WI38 (cell line): ENCODE results near the gene CHST12.

ENCODE experiments used
- H3K4me3 ChIP-seq: 2 replicates; pipeline ENCODE4 v1.5.1; 2011; ENCODE audit warnings: low read depth, mild to moderate bottlenecking, control low read depth, low read length
- CTCF ChIP-seq: IDR thresholded peaks from 2 replicates; pipeline ENCODE4 v1.5.1; 2012; ENCODE audit warnings: low read depth, mild to moderate bottlenecking, control low read depth, low read length

Gene CHST12

GRCh38 chr7:2478399-2478785 lies 75.0 kb downstream of the CHST12 start:
- no peak for TF ChIP-seq CTCF
- H3K4me3 ChIP-seq: no peak overlapping the region

DNA sequence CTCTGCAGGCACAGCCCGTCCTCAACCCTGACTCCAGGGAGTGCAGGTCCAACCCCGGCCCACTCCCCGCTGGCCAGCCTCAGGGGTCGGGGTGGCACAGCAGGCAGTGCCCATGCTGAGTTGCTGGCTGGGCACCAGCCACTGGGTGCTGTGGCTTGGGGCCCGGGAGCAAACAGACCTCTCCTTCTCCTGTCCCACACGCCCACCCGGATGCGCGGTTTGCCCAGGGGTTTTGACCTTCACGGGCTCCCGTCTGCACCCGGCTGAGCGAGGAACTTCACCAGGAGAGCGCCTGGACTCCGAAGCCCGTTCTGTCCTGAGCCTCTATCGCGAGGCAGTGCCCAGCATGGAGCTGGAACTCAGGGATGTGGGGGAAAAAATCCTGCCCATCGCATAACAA lies 75.4 kb downstream of the CHST12 start:
- no peak overlapping the region for H3K4me3 ChIP-seq
- TF ChIP-seq CTCF: no peak

GRCh38 chr7:2479276-2480069 lies 76.1 kb downstream of the CHST12 start:
- H3K4me3 ChIP-seq: no peak overlapping the region
- no peak for TF ChIP-seq CTCF

DNA sequence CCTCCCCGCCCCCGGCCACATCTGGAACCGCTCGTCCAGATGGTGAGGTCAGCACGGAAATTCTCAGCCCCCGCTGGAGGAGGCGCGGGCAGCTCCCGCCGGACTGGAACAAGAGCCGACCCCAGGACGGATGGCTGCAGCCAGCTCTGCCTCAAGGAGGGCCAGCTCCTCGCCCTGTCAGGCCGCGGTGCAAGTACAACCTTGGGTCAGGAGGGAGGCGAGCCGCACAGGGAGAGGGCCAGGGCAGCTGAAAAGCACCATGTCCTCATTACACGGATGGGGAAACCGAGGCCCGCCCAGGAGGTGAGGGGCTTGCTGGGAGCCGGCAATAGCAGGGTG lies 76.6 kb downstream of the CHST12 start:
- H3K4me3 ChIP-seq: no peak overlapping the region
- no peak for TF ChIP-seq CTCF

DNA sequence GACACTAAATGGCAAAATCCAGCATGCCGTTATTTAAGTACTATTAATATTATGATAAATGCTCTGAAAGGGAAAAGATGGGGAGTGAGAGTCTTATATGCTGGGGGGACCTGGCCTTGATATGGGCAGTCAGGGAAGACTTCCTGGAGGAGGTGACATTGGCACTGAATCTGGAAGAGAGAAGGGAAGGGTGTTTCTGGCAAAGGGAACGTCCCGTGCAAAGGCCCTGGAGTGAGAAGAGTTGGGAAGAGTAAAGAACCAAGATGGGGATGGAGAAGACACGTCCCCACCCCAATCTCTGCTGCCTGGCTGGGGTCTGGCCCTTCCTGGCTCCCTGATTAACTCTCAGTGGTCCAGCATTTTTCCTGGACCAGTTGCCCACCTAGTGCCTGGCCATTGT lies 77.8 kb downstream of the CHST12 start:
- TF ChIP-seq CTCF: no peak
- H3K4me3 ChIP-seq: no peak overlapping the region

GRCh38 chr7:2482725-2483451 lies 79.5 kb downstream of the CHST12 start:
- TF ChIP-seq CTCF: no peak
- H3K4me3 ChIP-seq: no peak overlapping the region

GRCh38 chr7:2483494-2483893 lies 80.1 kb downstream of the CHST12 start:
- TF ChIP-seq CTCF: no peak
- H3K4me3 ChIP-seq: no peak overlapping the region
